A673 (cell line): ENCODE measurements around the gene GEMIN4. TPM values are rescaled to one million over a fixed set of nuclear protein-coding genes. Genes with fewer than 3 reads are reported as not detected.

Experiments
- BruUV-seq: library from RNA; stranded (reverse); fragments of 400-500 nt; replicated peaks from 2 replicates; lab custom pipeline; 2021; lab: Mats Ljungman, UMichigan
- CTCF ChIA-PET: fragments of 300-600 bp; sonication (Branson Sonifier 250); formaldehyde crosslinking; loops from one replicate; lab custom pipeline; 2022; ENCODE audit warnings: antibody characterized with exemption; lab: Charles Lee
- POLR2A ChIA-PET: fragments of 300-600 bp; sonication (Branson Sonifier 250); formaldehyde crosslinking; loops from one replicate; lab custom pipeline; 2022; ENCODE audit warnings: antibody characterized with exemption; ENCODE audit not compliant: low non-redundant PET; lab: Charles Lee
- DNase-seq: peaks from one replicate; pipeline ENCODE4 v3.0.0-alpha.2; 2015; ENCODE audit warnings: low spot score
- H3K27ac ChIP-seq: fragments of 200-600 bp; sonication (generic); 2 replicates; pipeline ENCODE4 v1.5.1; 2016; ENCODE audit warnings: mixed run types, low read depth, mild to moderate bottlenecking, mixed read lengths, antibody characterized with exemption, low read length; ENCODE audit not compliant: poor library complexity, severe bottlenecking
- H3K27me3 ChIP-seq: fragments of 200-600 bp; sonication (generic); replicated peaks from 2 replicates; pipeline ENCODE4 v1.6.1; 2017; ENCODE audit warnings: mixed run types, low read depth, mild to moderate bottlenecking, mixed read lengths, antibody characterized with exemption, low read length; ENCODE audit not compliant: insufficient read depth, poor library complexity
- H3K36me3 ChIP-seq: fragments of 200-600 bp; sonication (generic); 2 replicates; pipeline ENCODE4 v1.6.1; 2016; ENCODE audit warnings: mixed run types, mild to moderate bottlenecking, mixed read lengths, antibody characterized with exemption, low read length; ENCODE audit not compliant: insufficient read depth, poor library complexity, severe bottlenecking
- H3K4me1 ChIP-seq: fragments of 200-600 bp; sonication (generic); 2 replicates; pipeline ENCODE4 v1.6.1; 2017; ENCODE audit warnings: mixed run types, mild to moderate bottlenecking, mixed read lengths, antibody characterized with exemption, low read length; ENCODE audit not compliant: insufficient read depth, poor library complexity, severe bottlenecking
- H3K4me3 ChIP-seq: fragments of 200-600 bp; sonication (generic); 2 replicates; pipeline ENCODE4 v1.5.1; 2016; ENCODE audit warnings: low read depth, mixed run types, mild to moderate bottlenecking, mixed read lengths, low read length; ENCODE audit not compliant: poor library complexity, severe bottlenecking
- H3K9me3 ChIP-seq: fragments of 200-600 bp; sonication (generic); 2 replicates; pipeline ENCODE4 v1.6.1; 2016; ENCODE audit warnings: mixed run types, low read depth, mild to moderate bottlenecking, mixed read lengths, antibody characterized with exemption, low read length; ENCODE audit not compliant: poor library complexity, severe bottlenecking
- EZH2 ChIP-seq: fragments of 200-600 bp; sonication (generic); IDR thresholded peaks from 2 replicates; pipeline ENCODE4 v1.6.1; 2017; ENCODE audit warnings: borderline replicate concordance, low read depth, mild to moderate bottlenecking, mixed read lengths, antibody characterized with exemption, low read length; ENCODE audit not compliant: poor library complexity, severe bottlenecking
- intact Hi-C: fragments of 100-400 bp; cut with micrococcal nuclease; formaldehyde crosslinking; loops from one replicate; pipeline ENCODE4 v1.10.0; 2022; ENCODE audit not compliant: unreplicated experiment
- total RNA-seq: library from RNA; stranded (reverse); gene quantifications from 2 replicates; pipeline ENCODE4 v1.2.3, GENCODE V29; 2021
- TF ChIP-seq, protein P1 (sequence below): fragments of 300-800, 200-600 bp; sonication (generic); conservative IDR thresholded peaks from 2 replicates; pipeline ENCODE4 v1.5.1; 2017; ENCODE audit warnings: low read depth, mild to moderate bottlenecking, antibody characterized with exemption, low read length, moderate library complexity, mixed read lengths

Gene GEMIN4
- total RNA-seq, 1 experiment from 2014 or later: 58.7 TPM

DNA sequence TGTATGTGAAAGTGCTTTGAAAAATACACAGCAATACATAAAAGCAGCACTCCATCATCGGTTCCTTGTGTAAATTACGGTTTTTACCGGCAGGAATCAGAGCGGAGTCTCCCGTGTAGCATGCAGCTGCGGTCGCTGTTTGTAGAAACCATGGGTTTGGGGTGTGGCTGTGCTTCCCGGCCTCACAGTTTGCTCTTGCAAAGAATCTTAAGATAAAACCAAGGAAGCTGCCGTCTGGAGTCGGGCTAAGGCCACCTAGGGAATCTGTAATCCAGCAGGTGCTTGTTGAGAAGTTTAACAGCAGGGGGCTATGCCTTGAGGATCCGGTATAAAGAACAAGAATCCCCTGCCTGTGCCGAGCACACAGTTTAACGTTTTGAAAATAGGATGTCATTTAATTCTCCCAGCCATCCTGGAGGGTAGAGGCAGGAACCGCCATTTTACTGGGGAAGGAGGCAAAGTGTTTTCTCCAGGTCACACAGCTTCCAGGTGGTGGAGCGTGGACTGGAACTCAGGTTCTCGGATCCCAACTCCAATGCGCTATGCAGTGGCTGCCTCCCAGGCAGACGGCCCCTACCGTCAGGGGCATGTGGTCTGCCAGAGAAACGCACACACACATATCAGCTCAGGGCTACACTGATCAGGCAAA is 25.7 kb downstream of the GEMIN4 start:
- H3K4me3 ChIP-seq: no peak overlapping the region
- POLR2A ChIA-PET: no interaction called here

DNA sequence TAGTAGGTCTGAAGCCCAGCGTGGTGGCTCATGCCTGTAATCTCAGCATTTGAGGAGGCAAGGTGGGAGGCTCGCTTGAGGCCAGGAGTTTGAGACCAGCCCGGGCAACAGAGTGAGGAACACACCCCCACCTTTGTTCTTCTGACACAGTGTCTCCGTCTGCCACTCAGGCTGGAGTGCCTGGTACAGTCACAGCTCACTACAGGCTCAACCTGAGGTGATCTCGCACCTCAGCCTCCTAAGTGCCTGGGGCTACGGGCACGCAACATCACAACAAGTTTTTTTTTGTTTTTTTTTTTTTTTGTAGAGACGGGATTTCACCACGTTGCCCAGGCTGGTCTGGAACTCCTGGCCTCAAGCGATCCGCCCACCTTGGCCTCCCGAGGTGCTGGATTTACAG is 26.3 kb downstream of the GEMIN4 start:
- intact Hi-C loops: no loop called here
- H3K4me1 ChIP-seq: no peaks in the 10 kb centered on the region
- no TSS peak for BruUV-seq
- TF ChIP-seq EZH2: no peak
- TF ChIP-seq, protein P1, sequence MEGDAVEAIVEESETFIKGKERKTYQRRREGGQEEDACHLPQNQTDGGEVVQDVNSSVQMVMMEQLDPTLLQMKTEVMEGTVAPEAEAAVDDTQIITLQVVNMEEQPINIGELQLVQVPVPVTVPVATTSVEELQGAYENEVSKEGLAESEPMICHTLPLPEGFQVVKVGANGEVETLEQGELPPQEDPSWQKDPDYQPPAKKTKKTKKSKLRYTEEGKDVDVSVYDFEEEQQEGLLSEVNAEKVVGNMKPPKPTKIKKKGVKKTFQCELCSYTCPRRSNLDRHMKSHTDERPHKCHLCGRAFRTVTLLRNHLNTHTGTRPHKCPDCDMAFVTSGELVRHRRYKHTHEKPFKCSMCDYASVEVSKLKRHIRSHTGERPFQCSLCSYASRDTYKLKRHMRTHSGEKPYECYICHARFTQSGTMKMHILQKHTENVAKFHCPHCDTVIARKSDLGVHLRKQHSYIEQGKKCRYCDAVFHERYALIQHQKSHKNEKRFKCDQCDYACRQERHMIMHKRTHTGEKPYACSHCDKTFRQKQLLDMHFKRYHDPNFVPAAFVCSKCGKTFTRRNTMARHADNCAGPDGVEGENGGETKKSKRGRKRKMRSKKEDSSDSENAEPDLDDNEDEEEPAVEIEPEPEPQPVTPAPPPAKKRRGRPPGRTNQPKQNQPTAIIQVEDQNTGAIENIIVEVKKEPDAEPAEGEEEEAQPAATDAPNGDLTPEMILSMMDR: no peak
- H3K27me3 ChIP-seq: no peaks in the 10 kb centered on the region
- CTCF ChIA-PET: no interaction called here
- H3K4me3 ChIP-seq: no peak overlapping the region
- no peaks in the 10 kb centered on the region for H3K9me3 ChIP-seq
- DNase-seq: no peak
- H3K27ac ChIP-seq: no peak overlapping the region
- POLR2A ChIA-PET: no interaction called here
- no peaks in the 10 kb centered on the region for H3K36me3 ChIP-seq

More for the DNA sequence above, 25.7 kb downstream of the GEMIN4 start:
- H3K27ac ChIP-seq: no peak overlapping the region
- BruUV-seq: no TSS peak
- no peaks in the 10 kb centered on the region for H3K27me3 ChIP-seq
- TF ChIP-seq EZH2: no peak
- TF ChIP-seq, protein P1: no peak
- intact Hi-C loops: no loop called here
- no peak for DNase-seq
- H3K9me3 ChIP-seq: no peaks in the 10 kb centered on the region
- CTCF ChIA-PET: no interaction called here
- H3K4me1 ChIP-seq: no peaks in the 10 kb centered on the region
- H3K36me3 ChIP-seq: no peaks in the 10 kb centered on the region

DNA sequence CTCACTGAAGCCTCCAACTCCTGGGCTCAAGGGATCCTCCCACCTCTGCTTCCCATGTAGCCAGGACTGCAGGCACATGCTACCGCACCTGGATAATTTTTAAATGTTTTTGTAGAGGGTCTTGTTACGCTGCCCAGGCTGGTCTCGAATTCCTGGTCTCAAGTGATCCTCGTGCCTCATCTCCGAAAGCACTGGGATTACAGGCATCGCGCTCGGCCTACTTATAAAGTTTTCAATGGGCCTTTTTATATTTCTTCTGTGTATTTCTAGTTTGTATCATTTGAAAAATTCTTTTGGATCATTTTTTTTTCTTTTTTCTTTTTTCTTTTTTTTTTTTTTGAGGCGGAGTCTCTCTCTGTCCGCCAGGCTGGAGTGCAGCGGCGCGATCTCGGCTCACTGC is 27.0 kb downstream of the GEMIN4 start:
- no peaks in the 10 kb centered on the region for H3K9me3 ChIP-seq
- DNase-seq: no peak
- intact Hi-C loops: no loop called here
- BruUV-seq: no TSS peak
- ChIA-PET CTCF (no interaction called here), POLR2A (no interaction called here)
- H3K27me3 ChIP-seq: no peaks in the 10 kb centered on the region
- H3K4me3 ChIP-seq: no peak overlapping the region
- no peaks in the 10 kb centered on the region for H3K4me1 ChIP-seq
- TF ChIP-seq EZH2: no peak
- TF ChIP-seq, protein P1: no peak
- H3K27ac ChIP-seq: no peak overlapping the region
- H3K36me3 ChIP-seq: no peaks in the 10 kb centered on the region
